K562 (cell line): ENCODE results near the gene NOL4L. TPM values are rescaled to one million over a fixed set of nuclear protein-coding genes. Genes with fewer than 3 reads are reported as not detected.

Source experiments
- ADNP ChIP-seq: fragments of 200-800 bp; sonication (Bioruptor generic); IDR thresholded peaks from 2 replicates; pipeline ENCODE4 v1.6.1; 2016; ENCODE audit warnings: missing genetic modification characterization, missing compliant biosample characterization
- AFF4 ChIP-seq: sonication (generic); formaldehyde crosslinking; IDR thresholded peaks from 2 replicates; pipeline ENCODE4 v1.8.0; 2023; ENCODE audit warnings: mild to moderate bottlenecking, missing genetic modification reagents
- CXXC5 ChIP-seq: fragments of 250-450 bp; sonication (Bioruptor Pico); IDR thresholded peaks from 2 replicates; pipeline ENCODE4 v1.8.0; 2022; ENCODE audit warnings: inconsistent platforms, mild to moderate bottlenecking, moderate library complexity
- IRF2 ChIP-seq: sonication (generic); formaldehyde crosslinking; IDR thresholded peaks from 2 replicates; pipeline ENCODE4 v1.8.1; 2022; ENCODE audit warnings: mild to moderate bottlenecking, missing genetic modification reagents
- KAT7 ChIP-seq: sonication (generic); formaldehyde crosslinking; IDR thresholded peaks from 2 replicates; pipeline ENCODE4 v1.8.0; 2022; ENCODE audit warnings: missing genetic modification reagents, mild to moderate bottlenecking, borderline replicate concordance
- LARP7 ChIP-seq: fragments of 450-650 bp; IDR thresholded peaks from 2 replicates; pipeline ENCODE4 v1.6.1; 2016
- MYNN ChIP-seq, 2 experiments: sonication (generic); formaldehyde crosslinking in 1 of 2; IDR thresholded peaks; 2 replicates each; pipeline versions ENCODE4 v1.5.0 to v1.6.1; 2016 to 2020; ENCODE audit warnings: antibody characterized with exemption in 1 of 2, missing genetic modification reagents in 1 of 2
- POLR3G ChIP-seq: IDR thresholded peaks from 2 replicates; pipeline ENCODE4 v1.6.1; 2011; ENCODE audit not compliant: insufficient read length, insufficient replicate concordance; ENCODE audit errors: extremely low read depth
- RBM25 ChIP-seq: fragments of 200-400 bp; formaldehyde crosslinking; IDR thresholded peaks from 2 replicates; pipeline ENCODE4 v1.6.1; 2018; ENCODE audit warnings: low read length, low read depth, moderate library complexity; ENCODE audit not compliant: severe bottlenecking
- SNIP1 ChIP-seq: fragments of 450-650 bp; IDR thresholded peaks from 2 replicates; pipeline ENCODE4 v1.7.1; 2017; ENCODE audit warnings: low read depth, mild to moderate bottlenecking
- SRSF3 ChIP-seq: fragments of 200-400 bp; formaldehyde crosslinking; IDR thresholded peaks from 2 replicates; pipeline ENCODE4 v1.6.1; 2016; ENCODE audit warnings: mild to moderate bottlenecking, low read length, moderate library complexity; ENCODE audit not compliant: insufficient read depth
- UBTF ChIP-seq, 2 experiments: IDR thresholded peaks; 2 replicates each; pipeline ENCODE4 v1.6.1; 2012; ENCODE audit warnings: improper control_type of control experiment in 2 of 2, low read depth in 2 of 2, low read length in 2 of 2, borderline replicate concordance in 1 of 2
- ZBTB1 ChIP-seq: sonication (generic); formaldehyde crosslinking; IDR thresholded peaks from 2 replicates; pipeline ENCODE4 v1.8.1; 2023; ENCODE audit warnings: missing genetic modification reagents, low read depth, mild to moderate bottlenecking, borderline replicate concordance
- ZC3H11A ChIP-seq: IDR thresholded peaks from 2 replicates; pipeline ENCODE4 v1.6.1; 2012; ENCODE audit warnings: low read depth, low read length, improper control_type of control experiment
- ZNF280A ChIP-seq: fragments of 450-650 bp; IDR thresholded peaks from 2 replicates; pipeline ENCODE4 v1.6.1; 2018; ENCODE audit warnings: mild to moderate bottlenecking, low read depth; ENCODE audit not compliant: partially characterized antibody
- ZNF431 ChIP-seq: sonication (generic); formaldehyde crosslinking; IDR thresholded peaks from 2 replicates; pipeline ENCODE4 v1.8.0; 2022; ENCODE audit warnings: mild to moderate bottlenecking, missing genetic modification reagents
- ZNF449 ChIP-seq: fragments of 250-450 bp; sonication (Bioruptor Pico); IDR thresholded peaks from 2 replicates; pipeline ENCODE4 v1.8.0; 2022; ENCODE audit warnings: moderate library complexity, mild to moderate bottlenecking, inconsistent platforms
- polyA plus RNA-seq, 8 experiments: library from polyadenylated mRNA; depleted of rRNA in 4 of 8; stranded (reverse) in 5 of 8; unstranded in 3 of 8; fragments of >200 nt; fragmentation: Nextera tagmentation in 2 of 8; fragmentation: Illumina TruSeq in 1 of 8; extraction: Ambion mirVana in 2 of 8; extraction: Trizol in 1 of 8; gene quantifications; 2 replicates each; pipeline versions ENCODE4 v1.2.1 to v1.2.3, GENCODE V29; 2011 to 2014; ENCODE audit warnings: inconsistent platforms in 1 of 8, missing spikeins in 1 of 8
- total RNA-seq, 7 experiments: library from RNA; depleted of rRNA in 6 of 7; stranded (reverse); fragments of >200 nt in 6 of 7; fragmentation: Illumina TruSeq in 2 of 7; extraction: Trizol in 2 of 7; gene quantifications; 2 replicates each; pipeline versions ENCODE4 v1.2.1 to v1.2.3, GENCODE V29; 2011 to 2021; ENCODE audit warnings: low replicate concordance in 1 of 7

NOL4L gene
- total and polyA plus RNA-seq, 9 of the 15 experiments (the other 6 are each of a cell fraction or from before 2014, with no cell fraction given): 5.1 to 36.2 (median 13.6) TPM

GRCh38 chr20:32631933-32632460, 46.9 kb upstream of the NOL4L start (continued):
- TF ChIP-seq AFF4 (CRISPR knock-in tag): 0 out of 2 replicates have a peak, but pooled peaks have one; percentile 83
- TF ChIP-seq UBTF (IDR thresholded peaks at IDR 0.05; ENCODE audit: borderline replicate concordance in 1 of 2, low read depth in 2 of 2, low read length in 2 of 2): no peak
- 0 out of 2 replicates have a peak, but pooled peaks have one; percentile 29 for TF ChIP-seq SRSF3
- TF ChIP-seq ADNP: no peak
- no peak for TF ChIP-seq ZNF280A
- no peak for TF ChIP-seq ZBTB1
- TF ChIP-seq ZNF449 (CRISPR knock-in tag): no peak
- no peak for TF ChIP-seq POLR3G
- TF ChIP-seq LARP7: no peak
- no peak for TF ChIP-seq MYNN (IDR thresholded peaks at IDR 0.05)
- TF ChIP-seq MYNN (CRISPR knock-in tag; IDR thresholded peaks at IDR 0.05): no peak
- no peak for TF ChIP-seq SNIP1
- TF ChIP-seq ZC3H11A: no peak
- peak; percentile 53; the same call in 1 of the 2 replicates for TF ChIP-seq ZNF431 (CRISPR knock-in tag)
- no peak for TF ChIP-seq IRF2 (CRISPR knock-in tag)
- peak; percentile 81 for TF ChIP-seq KAT7 (CRISPR knock-in tag)
- 0 out of 2 replicates have a peak, but pooled peaks have one; percentile 34 for TF ChIP-seq CXXC5
- TF ChIP-seq RBM25: no peak
